Retinal pigment epithelial cell (primary cell): ENCODE results near the gene FKBP5.

Experiments
- DNase-seq: peaks from one replicate; pipeline ENCODE4 v3.0.0-alpha.2; 2010; ENCODE audit warnings: low read depth
- H3K4me3 ChIP-seq: 2 replicates; pipeline ENCODE4 v1.5.1; 2011; ENCODE audit warnings: mild to moderate bottlenecking, low read length, control low read depth, moderate library complexity
- CTCF ChIP-seq: conservative IDR thresholded peaks from 2 replicates; pipeline ENCODE4 v1.5.1; 2011; ENCODE audit warnings: low read depth, low read length, control low read depth, inconsistent platforms

The FKBP5 gene

GRCh38 chr6:35662999-35663398 is 25.7 kb downstream of the FKBP5 start:
- H3K4me3 ChIP-seq: no peak overlapping the region
- DNase-seq: no peak
- no peak for TF ChIP-seq CTCF

- no peak for DNase-seq
- no peak for TF ChIP-seq CTCF
- H3K4me3 ChIP-seq: no peak overlapping the region
Observed at GRCh38 chr6:35654883-35655282, 33.8 kb downstream of the FKBP5 start.

- H3K4me3 ChIP-seq: no peak overlapping the region
- DNase-seq: no peak
- TF ChIP-seq CTCF: no peak
Observed at GRCh38 chr6:35651244-35651643, 37.5 kb downstream of the FKBP5 start.

GRCh38 chr6:35650015-35650414 is 38.7 kb downstream of the FKBP5 start:
- no peak for TF ChIP-seq CTCF
- DNase-seq: no peak
- no peak overlapping the region for H3K4me3 ChIP-seq

GRCh38 chr6:35648203-35648602 is 40.5 kb downstream of the FKBP5 start:
- no peak for DNase-seq
- H3K4me3 ChIP-seq: no peak overlapping the region
- no peak for TF ChIP-seq CTCF

- DNase-seq: no peak
Observed at GRCh38 chr6:35647400-35647799, 41.3 kb downstream of the FKBP5 start.

GRCh38 chr6:35643162-35643535 is 45.6 kb downstream of the FKBP5 start:
- no peak for DNase-seq
- no peak for TF ChIP-seq CTCF
- H3K4me3 ChIP-seq: no peak overlapping the region

More at GRCh38 chr6:35647400-35647799, 41.3 kb downstream of the FKBP5 start:
- H3K4me3 ChIP-seq: no peak overlapping the region
- no peak for TF ChIP-seq CTCF
